ENCODE measurements around the gene KDF1.

The KDF1 gene

GRCh38 chr1:26922901-26923300 lies 37.4 kb downstream of the KDF1 start:
- Histone ChIP-seq H3K36me3 (ENCODE audit: insufficient read depth, insufficient read length, low read length) (peaks cover 53% of the 10 kb centered on the region), H3K4me3 (ENCODE audit: insufficient read length, low read depth) (peak overlapping the region; percentile 92), H3K27me3 (ENCODE audit: insufficient read depth, insufficient read length) (no peaks in the 10 kb centered on the region), H3K4me1 (ENCODE audit: insufficient read depth, insufficient read length) (no peaks in the 10 kb centered on the region), H3K9ac (ENCODE audit: insufficient read length, low read depth) (peak overlapping the region; percentile 99), H3K9me3 (ENCODE audit: insufficient read depth, low read length) (no peaks in the 10 kb centered on the region)
- no peak for DNase-seq (ENCODE audit: low read depth, low spot score)
- TF ChIP-seq YY1 (IDR thresholded peaks at IDR 0.05; ENCODE audit: insufficient read depth, insufficient read length): no peak
- TF ChIP-seq SUZ12 (IDR thresholded peaks at IDR 0.05; ENCODE audit: extremely low read depth, insufficient read depth, insufficient read length): no peak
- TF ChIP-seq ZNF274 (IDR thresholded peaks at IDR 0.05; ENCODE audit: low read depth, low read length): no peak

- no peak for DNase-seq (ENCODE audit: low read depth, low spot score)
- Histone ChIP-seq H3K4me1 (ENCODE audit: insufficient read depth, insufficient read length) (no peaks in the 10 kb centered on the region), H3K9me3 (ENCODE audit: insufficient read depth, low read length) (no peaks in the 10 kb centered on the region), H3K4me3 (ENCODE audit: insufficient read length, low read depth) (peak overlapping the region; percentile 92), H3K27me3 (ENCODE audit: insufficient read depth, insufficient read length) (no peaks in the 10 kb centered on the region), H3K36me3 (ENCODE audit: insufficient read depth, insufficient read length, low read length) (peaks cover 48% of the 10 kb centered on the region), H3K9ac (ENCODE audit: insufficient read length, low read depth) (peak overlapping the region; percentile 99)
- no peak for TF ChIP-seq SUZ12 (IDR thresholded peaks at IDR 0.05; ENCODE audit: extremely low read depth, insufficient read depth, insufficient read length)
- no peak for TF ChIP-seq ZNF274 (IDR thresholded peaks at IDR 0.05; ENCODE audit: low read depth, low read length)
- no peak for TF ChIP-seq YY1 (IDR thresholded peaks at IDR 0.05; ENCODE audit: insufficient read depth, insufficient read length)
Observed at GRCh38 chr1:26922431-26922729, 37.9 kb downstream of the KDF1 start.

GRCh38 chr1:26921540-26922430 lies 38.5 kb downstream of the KDF1 start, which contains the start of gene NUDC:
TSS of gene NUDC (plus strand) at chr1:26921743. CDS start at chr1:26921849, 106 bp downstream.
- Histone ChIP-seq H3K9me3 (ENCODE audit: insufficient read depth, low read length) (no peaks in the 10 kb centered on the region), H3K9ac (ENCODE audit: insufficient read length, low read depth) (peak within 1 kb of the TSS; percentile 99), H3K36me3 (ENCODE audit: insufficient read depth, insufficient read length, low read length) (peaks cover 42% of the 10 kb centered on the region), H3K4me3 (ENCODE audit: insufficient read length, low read depth) (peak within 1 kb of the TSS; percentile 92), H3K4me1 (ENCODE audit: insufficient read depth, insufficient read length) (no peaks in the 10 kb centered on the region), H3K27me3 (ENCODE audit: insufficient read depth, insufficient read length) (no peaks in the 10 kb centered on the region)
- TF ChIP-seq YY1 (IDR thresholded peaks at IDR 0.05; ENCODE audit: insufficient read depth, insufficient read length) (no peak), ZNF274 (IDR thresholded peaks at IDR 0.05; ENCODE audit: low read depth, low read length) (no peak), SUZ12 (IDR thresholded peaks at IDR 0.05; ENCODE audit: extremely low read depth, insufficient read depth, insufficient read length) (no peak)
- peak; percentile 98 for DNase-seq (ENCODE audit: low read depth, low spot score)

GRCh38 chr1:26921126-26921539 lies 39.1 kb downstream of the KDF1 start:
- no peaks in the 10 kb centered on the region for H3K9me3 ChIP-seq (ENCODE audit: insufficient read depth, low read length)
- peak overlapping the region; percentile 50 for H3K9ac ChIP-seq (ENCODE audit: insufficient read length, low read depth)
- DNase-seq (ENCODE audit: low read depth, low spot score): no peak

GRCh38 chr1:26915204-26915842 lies 44.9 kb downstream of the KDF1 start:
- H3K4me3 ChIP-seq (ENCODE audit: insufficient read length, low read depth): no peak overlapping the region
- H3K9me3 ChIP-seq (ENCODE audit: insufficient read depth, low read length): no peaks in the 10 kb centered on the region
- no peaks in the 10 kb centered on the region for H3K36me3 ChIP-seq (ENCODE audit: insufficient read depth, insufficient read length, low read length)
- H3K27me3 ChIP-seq (ENCODE audit: insufficient read depth, insufficient read length): no peaks in the 10 kb centered on the region
- H3K4me1 ChIP-seq (ENCODE audit: insufficient read depth, insufficient read length): peaks cover 4% of the 10 kb centered on the region
- no peak overlapping the region for H3K9ac ChIP-seq (ENCODE audit: insufficient read length, low read depth)
- TF ChIP-seq YY1 (IDR thresholded peaks at IDR 0.05; ENCODE audit: insufficient read depth, insufficient read length) (no peak), ZNF274 (IDR thresholded peaks at IDR 0.05; ENCODE audit: low read depth, low read length) (no peak), SUZ12 (IDR thresholded peaks at IDR 0.05; ENCODE audit: extremely low read depth, insufficient read depth, insufficient read length) (no peak)
- DNase-seq (ENCODE audit: low read depth, low spot score): no peak

More at GRCh38 chr1:26921126-26921539, 39.1 kb downstream of the KDF1 start:
- Histone ChIP-seq H3K36me3 (ENCODE audit: insufficient read depth, insufficient read length, low read length) (peaks cover 36% of the 10 kb centered on the region), H3K4me3 (ENCODE audit: insufficient read length, low read depth) (peak overlapping the region; percentile 92), H3K27me3 (ENCODE audit: insufficient read depth, insufficient read length) (no peaks in the 10 kb centered on the region), H3K4me1 (ENCODE audit: insufficient read depth, insufficient read length) (no peaks in the 10 kb centered on the region)
- no peak for TF ChIP-seq SUZ12 (IDR thresholded peaks at IDR 0.05; ENCODE audit: extremely low read depth, insufficient read depth, insufficient read length)
- no peak for TF ChIP-seq ZNF274 (IDR thresholded peaks at IDR 0.05; ENCODE audit: low read depth, low read length)
- TF ChIP-seq YY1 (IDR thresholded peaks at IDR 0.05; ENCODE audit: insufficient read depth, insufficient read length): no peak

- Histone ChIP-seq H3K36me3 (ENCODE audit: insufficient read depth, insufficient read length, low read length) (no peaks in the 10 kb centered on the region), H3K4me1 (ENCODE audit: insufficient read depth, insufficient read length) (peaks cover 4% of the 10 kb centered on the region), H3K9ac (ENCODE audit: insufficient read length, low read depth) (no peak within 1 kb of the TSS), H3K27me3 (ENCODE audit: insufficient read depth, insufficient read length) (no peaks in the 10 kb centered on the region), H3K9me3 (ENCODE audit: insufficient read depth, low read length) (no peaks in the 10 kb centered on the region), H3K4me3 (ENCODE audit: insufficient read length, low read depth) (no peak within 1 kb of the TSS)
- DNase-seq (ENCODE audit: low read depth, low spot score): no peak
- no peak for TF ChIP-seq SUZ12 (IDR thresholded peaks at IDR 0.05; ENCODE audit: extremely low read depth, insufficient read depth, insufficient read length)
- TF ChIP-seq YY1 (IDR thresholded peaks at IDR 0.05; ENCODE audit: insufficient read depth, insufficient read length): no peak
- no peak for TF ChIP-seq ZNF274 (IDR thresholded peaks at IDR 0.05; ENCODE audit: low read depth, low read length)
Observed at GRCh38 chr1:26913754-26914619, 46.3 kb downstream of the KDF1 start, which contains the start of gene NR0B2. TSS of gene NR0B2 (minus strand) at chr1:26913975. CDS start at chr1:26913940, 35 bp downstream.
